Measurements from ENCODE around the gene ZSCAN23. TPM values are rescaled to one million over a fixed set of nuclear protein-coding genes. Genes with fewer than 3 reads are reported as not detected.

ZSCAN23 gene
- total and polyA plus RNA-seq, 2 of the 8 experiments (the other 6 are each of a cell fraction or from before 2014, with no cell fraction given), result 0.74 to 5.3 TPM

GRCh38 chr6:28429781-28430180, 13.5 kb downstream of the ZSCAN23 start (continued):
- TF ChIP-seq CHD7 (IDR thresholded peaks at IDR 0.05; ENCODE audit: insufficient replicate concordance, low read length), result no peak

All from H1 (cell line).